DND-41 (cell line): ENCODE data around the gene PTPRD.

Source experiments
- ATAC-seq: fragments of 200-7000 bp; cut with Tn5 transposase; 3 replicates; pipeline ENCODE4 v1.9.1; 2021; ENCODE audit warnings: low read depth; ENCODE audit not compliant: insufficient read depth
- DNase-seq: peaks from one replicate; pipeline ENCODE4 v3.0.0-alpha.2; 2020
- H2AFZ ChIP-seq: 2 replicates; pipeline ENCODE4 v1.6.0; 2012; ENCODE audit warnings: low read depth, low read length
- H3K27ac ChIP-seq: 2 replicates; pipeline ENCODE4 v1.5.1; 2012; ENCODE audit warnings: low read length, inconsistent platforms
- H3K27me3 ChIP-seq: fragments of 200-600 bp; sonication (generic); 2 replicates; pipeline ENCODE4 v1.6.0; 2012; ENCODE audit warnings: low read length, mild to moderate bottlenecking, inconsistent platforms; ENCODE audit not compliant: insufficient read depth, poor library complexity
- H3K36me3 ChIP-seq: 2 replicates; pipeline ENCODE4 v1.5.1; 2012; ENCODE audit warnings: low read length, inconsistent platforms; ENCODE audit not compliant: insufficient read depth
- H3K4me1 ChIP-seq: 2 replicates; pipeline ENCODE4 v1.5.1; 2012; ENCODE audit warnings: mild to moderate bottlenecking, low read length; ENCODE audit not compliant: insufficient read depth
- H3K4me2 ChIP-seq: 2 replicates; pipeline ENCODE4 v1.6.0; 2012; ENCODE audit warnings: mild to moderate bottlenecking, moderate library complexity, low read length, inconsistent platforms; ENCODE audit not compliant: insufficient read depth
- H3K4me3 ChIP-seq, 2 experiments: fragments of 200-600 bp in 1 of 2; shearing (Covaris generic) in 1 of 2; 2 replicates each; pipeline ENCODE4 v1.5.1; 2012 to 2016; ENCODE audit warnings: inconsistent platforms in 2 of 2, low read length in 2 of 2, mild to moderate bottlenecking in 2 of 2, low read depth in 1 of 2, moderate library complexity in 1 of 2
- H3K79me2 ChIP-seq: 2 replicates; pipeline ENCODE4 v1.6.0; 2012; ENCODE audit warnings: low read length, inconsistent platforms; ENCODE audit not compliant: insufficient read depth
- H3K9ac ChIP-seq: 2 replicates; pipeline ENCODE4 v1.6.0; 2012; ENCODE audit warnings: low read depth, mild to moderate bottlenecking, inconsistent platforms, low read length, moderate library complexity
- H3K9me3 ChIP-seq: 2 replicates; pipeline ENCODE4 v1.5.1; 2012; ENCODE audit warnings: low read length, moderate library complexity, mild to moderate bottlenecking, inconsistent platforms; ENCODE audit not compliant: insufficient read depth, severe bottlenecking
- H4K20me1 ChIP-seq: 2 replicates; pipeline ENCODE4 v1.6.0; 2012; ENCODE audit warnings: low read length; ENCODE audit not compliant: insufficient read depth
- CTCF ChIP-seq: IDR thresholded peaks from 2 replicates; pipeline ENCODE4 v1.5.1; 2012; ENCODE audit warnings: borderline replicate concordance, low read length, moderate library complexity, mild to moderate bottlenecking; ENCODE audit not compliant: poor library complexity, severe bottlenecking; ENCODE audit errors: extremely low read depth
- EZH2 ChIP-seq: IDR thresholded peaks from 3 replicates; pipeline ENCODE4 v1.6.1; 2012; ENCODE audit warnings: borderline replicate concordance, low read depth, mild to moderate bottlenecking, moderate library complexity, low read length, inconsistent platforms; ENCODE audit not compliant: severe bottlenecking

The PTPRD gene

DNA sequence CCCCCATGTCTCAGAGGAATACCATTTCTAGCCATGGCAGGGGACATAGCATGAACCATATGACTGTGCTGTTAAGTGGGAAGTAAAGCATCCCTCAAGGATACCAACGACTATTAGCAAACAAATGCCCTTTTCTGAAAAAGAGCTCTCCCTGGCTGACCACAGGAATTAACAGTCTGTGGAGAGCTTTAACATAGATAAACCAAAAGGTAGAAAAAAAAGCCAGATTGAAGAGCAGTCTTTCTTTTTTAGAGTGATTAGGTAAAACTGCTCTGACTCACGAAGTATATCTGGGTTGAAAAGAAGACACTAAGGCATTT is 2280.5 kb downstream of the PTPRD start:
- no peaks in the 10 kb centered on the region; the same call in 1 of the 2 replicates for H3K36me3 ChIP-seq
- no peak for ATAC-seq
- TF ChIP-seq EZH2 (no peak), CTCF (no peak)

GRCh38 chr9:8331507-8332330 is 2281.1 kb downstream of the PTPRD start:
- DNase-seq (no peak), ATAC-seq (no peak)
- Histone ChIP-seq H3K79me2 (no peaks in the 10 kb centered on the region), H3K36me3 (no peaks in the 10 kb centered on the region; the same call in 1 of the 2 replicates), H3K27ac (no peak overlapping the region), H4K20me1 (no peaks in the 10 kb centered on the region), H2AFZ (no peak overlapping the region), H3K27me3 (no peaks in the 10 kb centered on the region), H3K4me2 (no peak overlapping the region), H3K4me3 (no peak overlapping the region), H3K9ac (no peak overlapping the region), H3K9me3 (no peaks in the 10 kb centered on the region), H3K4me1 (no peaks in the 10 kb centered on the region)
- TF ChIP-seq CTCF (no peak), EZH2 (no peak)

More for the DNA sequence above, 2280.5 kb downstream of the PTPRD start:
- H2AFZ ChIP-seq, result no peak overlapping the region
- H3K9me3 ChIP-seq, result no peaks in the 10 kb centered on the region
- H3K4me2 ChIP-seq, result no peak overlapping the region
- no peaks in the 10 kb centered on the region for H3K79me2 ChIP-seq
- H3K9ac ChIP-seq, result no peak overlapping the region
- H3K27me3 ChIP-seq, result no peaks in the 10 kb centered on the region
- no peaks in the 10 kb centered on the region for H4K20me1 ChIP-seq
- H3K27ac ChIP-seq, result no peak overlapping the region
- no peak for DNase-seq
- no peaks in the 10 kb centered on the region for H3K4me1 ChIP-seq
- no peak overlapping the region for H3K4me3 ChIP-seq

GRCh38 chr9:8329561-8330283 is 2283.1 kb downstream of the PTPRD start:
- ATAC-seq, result no peak
- DNase-seq, result no peak
- no peaks in the 10 kb centered on the region for H4K20me1 ChIP-seq
- TF ChIP-seq EZH2 (no peak), CTCF (no peak)
- no peak overlapping the region for H3K4me2 ChIP-seq
- no peaks in the 10 kb centered on the region for H3K27me3 ChIP-seq
- H3K9me3 ChIP-seq, result no peaks in the 10 kb centered on the region
- no peaks in the 10 kb centered on the region for H3K79me2 ChIP-seq
- H3K9ac ChIP-seq, result no peak overlapping the region
- H3K4me3 ChIP-seq, result no peak overlapping the region
- H3K27ac ChIP-seq, result no peak overlapping the region
- H2AFZ ChIP-seq, result no peak overlapping the region
- H3K4me1 ChIP-seq, result no peaks in the 10 kb centered on the region
- H3K36me3 ChIP-seq, result no peaks in the 10 kb centered on the region; the same call in 1 of the 2 replicates
